ENCODE data around the gene USP24.
"Not testable (repeated sequence)": the region's sequence is repeated elsewhere in the genome, so short reads cannot be mapped to it uniquely, and the experiment has no call there.

The USP24 gene

GRCh38 chr1:55026682-55027081 lies 188.5 kb downstream of the USP24 start:
- not testable (repeated sequence) for DNase-seq

GRCh38 chr1:55024163-55024562 lies 191.0 kb downstream of the USP24 start:
- not testable (repeated sequence) for DNase-seq

DNA sequence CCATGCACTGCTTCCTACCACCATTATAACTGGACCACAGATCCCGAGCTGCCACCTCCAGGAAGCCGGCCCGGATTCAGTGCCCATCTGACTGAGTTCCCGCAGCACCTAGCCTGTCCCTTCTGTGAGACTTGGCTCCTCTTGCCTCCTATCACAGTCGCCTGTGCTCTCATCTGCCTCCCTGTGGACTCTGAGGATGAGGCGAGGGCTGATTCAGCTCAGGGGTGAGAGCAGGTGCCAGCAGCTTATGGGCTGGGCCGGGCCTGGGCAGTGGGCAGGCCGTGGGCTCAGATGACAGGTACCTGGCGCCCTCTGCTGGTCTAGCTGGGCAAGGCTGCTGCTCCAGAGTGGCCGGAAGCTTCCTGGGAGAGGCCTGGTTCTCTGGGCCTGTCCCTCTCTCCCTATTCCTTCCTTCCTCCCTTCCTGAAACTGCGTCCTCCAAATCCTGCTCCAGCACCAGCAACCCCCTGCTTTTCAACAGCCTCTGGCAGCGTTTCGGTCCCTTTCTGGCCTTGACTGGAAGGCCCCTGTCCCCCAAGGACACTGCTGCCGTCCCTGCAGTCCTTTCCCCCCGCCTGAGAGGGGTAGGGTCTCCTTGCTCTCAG lies 193.1 kb downstream of the USP24 start:
- DNase-seq = peak; percentile 40 to 49

- no peak for DNase-seq
Measured at GRCh38 chr1:55018395-55018794, 196.8 kb downstream of the USP24 start.

Measured in activated CD4-positive, alpha-beta T cell treated with anti-CD3 and anti-CD28 coated beads, Interleukin-2, amount 50 U/mL, for 4 hours (primary cell).